Measurements from ENCODE around the gene FAH. TPM values are rescaled to one million over a fixed set of nuclear protein-coding genes. Genes with fewer than 3 reads are reported as not detected.

Gene FAH
- total RNA-seq, 1 donor from 2014 or later, result 46.5 TPM

DNA sequence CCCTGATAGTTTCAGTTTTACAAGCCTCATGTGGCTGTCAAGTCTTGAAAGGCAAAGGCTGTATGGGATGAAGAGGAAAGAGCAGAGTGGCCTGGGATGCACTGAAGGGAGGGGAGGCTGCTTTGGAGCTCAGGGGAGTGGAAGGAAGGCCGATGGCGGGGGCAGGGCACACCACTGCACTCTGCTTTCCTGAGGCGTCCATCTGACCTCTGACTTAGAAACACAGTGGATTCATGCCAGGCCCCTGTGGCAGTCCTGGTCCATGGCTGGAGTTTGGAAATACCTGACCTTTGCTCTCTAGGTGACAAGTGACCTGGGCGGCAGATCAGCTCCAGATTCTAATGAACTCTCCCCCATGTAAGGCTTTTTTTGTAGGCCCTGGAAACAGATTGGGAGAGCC is 19.0 kb downstream of the FAH start:
- intact Hi-C loops (cut with micrococcal nuclease), result loop anchor here (5.0 to 10.0 kb wide), 2 partner anchors 177 to 309 kb away; no protein-coding TSS in a partner anchor

DNA sequence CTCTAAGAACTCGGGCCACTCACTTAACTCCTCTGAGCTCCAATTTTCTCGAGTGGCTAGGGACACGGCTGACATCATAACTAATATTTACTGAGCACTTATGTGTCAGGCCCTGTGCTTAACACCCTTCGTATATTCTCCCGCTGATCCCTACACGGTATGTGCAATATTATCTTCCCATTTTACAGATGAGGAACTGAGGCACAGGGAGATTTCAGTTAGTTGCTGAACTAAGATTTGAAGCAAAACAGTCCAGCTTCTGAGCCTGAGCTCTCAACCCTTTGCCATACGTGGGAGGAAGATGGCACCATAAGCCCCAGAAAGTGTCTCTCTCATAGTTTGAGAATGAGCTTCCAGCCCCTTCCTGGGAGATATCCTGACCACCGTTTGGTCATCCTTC is 19.6 kb downstream of the FAH start:
- intact Hi-C loops (cut with micrococcal nuclease), result loop anchor here (5.0 to 10.0 kb wide), 2 partner anchors 178 to 310 kb away; no protein-coding TSS in a partner anchor

DNA sequence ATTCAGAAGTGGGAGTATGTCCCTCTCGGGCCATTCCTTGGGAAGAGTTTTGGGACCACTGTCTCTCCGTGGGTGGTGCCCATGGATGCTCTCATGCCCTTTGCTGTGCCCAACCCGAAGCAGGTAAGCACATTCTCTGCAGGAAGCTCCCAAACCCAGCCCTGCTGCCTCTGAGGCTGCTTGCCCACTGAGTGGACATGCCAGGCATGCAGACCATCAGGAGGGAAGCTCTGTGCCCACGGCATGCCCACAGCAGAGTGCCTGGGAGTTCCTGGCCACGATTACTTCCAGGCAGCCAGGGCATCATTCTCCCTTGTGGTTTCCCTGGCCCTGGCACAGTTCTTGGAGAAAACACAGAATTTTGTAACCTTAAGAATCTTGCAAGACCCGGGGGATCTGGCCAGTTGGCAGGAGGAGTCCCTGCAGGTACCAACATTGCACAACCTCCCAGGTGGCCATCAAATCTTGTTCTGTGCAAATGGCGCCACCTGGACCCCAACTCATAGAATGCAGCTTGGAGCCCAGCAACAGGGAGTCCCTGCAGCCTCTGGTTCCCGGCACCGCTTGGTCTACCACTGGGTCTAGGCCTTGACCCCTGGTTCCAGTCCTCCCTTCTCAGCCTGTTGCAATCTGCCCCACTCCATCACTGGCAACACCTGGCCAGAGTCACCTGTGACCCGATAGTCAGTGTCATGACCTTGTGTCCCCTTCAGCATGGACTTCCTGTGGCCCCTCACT is 20.4 kb downstream of the FAH start:
- intact Hi-C loops (cut with micrococcal nuclease), result loop anchor here (1.0 to 10.0 kb wide), 4 partner anchors 21 to 311 kb away; partner anchors contain the start of gene FAH

DNA sequence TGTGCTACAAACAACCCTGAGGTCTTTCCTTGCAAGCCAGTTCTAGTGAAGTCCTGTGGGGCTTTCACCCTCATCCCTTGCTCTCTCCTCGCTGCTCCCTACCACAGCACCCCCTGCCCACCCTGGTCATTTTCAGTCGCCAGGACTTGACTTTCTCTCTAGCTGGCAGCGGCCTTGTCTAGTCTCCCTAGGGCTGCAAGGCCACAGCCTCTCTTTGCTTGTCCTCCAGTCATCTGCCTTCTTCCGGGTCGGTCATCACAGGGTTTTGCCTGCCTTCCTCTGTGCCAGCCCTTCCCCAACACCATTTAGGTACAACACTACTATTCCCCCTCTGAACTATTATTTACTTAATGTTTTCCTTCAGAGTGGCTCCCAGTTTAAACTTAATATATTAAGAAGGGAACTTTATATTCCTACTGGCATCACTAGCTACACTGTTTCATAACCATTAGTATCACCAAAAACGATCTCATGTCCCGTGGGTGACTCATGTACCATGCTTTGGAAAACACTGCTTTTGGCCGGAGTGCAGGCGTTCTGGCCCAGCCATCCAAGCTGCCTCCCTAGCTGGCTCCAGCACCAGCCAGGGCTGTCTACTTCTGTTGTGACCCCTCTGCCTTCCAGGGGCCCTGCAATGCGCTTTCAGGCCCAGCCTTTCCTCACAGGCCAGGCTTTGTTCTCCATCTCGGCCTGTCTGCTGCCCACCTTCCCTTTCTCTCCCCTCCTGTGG is 21.4 kb downstream of the FAH start:
- intact Hi-C loops (cut with micrococcal nuclease), result loop anchor here (5.0 to 10.0 kb wide), 2 partner anchors 179 to 312 kb away; no protein-coding TSS in a partner anchor

DNA sequence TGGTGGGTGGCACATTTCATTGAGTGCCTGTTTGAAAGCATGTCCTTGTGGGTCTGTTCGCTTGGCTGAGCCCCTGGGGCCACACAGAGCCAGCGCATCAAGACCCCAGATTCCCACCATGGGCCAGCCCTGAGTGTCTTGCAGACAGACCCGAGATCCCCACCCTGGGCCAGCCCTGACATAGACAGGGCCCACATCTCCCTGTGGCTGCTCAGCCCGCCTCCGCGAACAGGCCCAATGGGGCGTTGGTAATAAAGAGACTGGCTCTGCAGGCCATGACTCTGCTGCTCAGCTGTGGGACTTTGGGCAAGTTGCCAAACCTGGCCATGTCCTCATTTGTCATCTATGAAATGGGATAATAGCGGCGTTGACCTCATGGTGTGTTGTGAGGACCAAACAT is 22.6 kb downstream of the FAH start:
- intact Hi-C loops (cut with micrococcal nuclease), result loop anchor here (10.0 kb wide), 1 partner anchor 181 kb away; no protein-coding TSS in a partner anchor

DNA sequence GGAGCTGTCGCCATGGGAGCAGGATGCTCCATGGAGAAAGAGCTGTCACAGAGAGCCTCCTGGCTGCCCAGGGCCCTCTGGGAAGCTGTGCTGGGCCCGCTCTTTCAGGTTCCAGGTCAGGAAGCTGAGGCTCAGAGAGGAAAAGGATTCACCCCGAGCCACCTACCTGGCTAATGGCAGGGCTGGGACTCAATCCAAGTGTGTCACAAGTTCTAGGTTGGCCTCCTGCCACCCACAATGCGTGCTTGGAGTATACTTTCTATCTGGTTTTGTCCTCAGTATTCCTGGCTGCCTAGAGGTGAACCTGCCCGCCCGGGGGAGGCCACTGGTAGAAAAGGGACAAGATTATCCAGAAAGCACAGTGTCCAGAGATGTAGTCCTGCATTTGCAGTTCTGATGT is 23.6 kb downstream of the FAH start:
- intact Hi-C loops (cut with micrococcal nuclease), result loop anchor here (10.0 kb wide), 1 partner anchor 182 kb away; no protein-coding TSS in a partner anchor

DNA sequence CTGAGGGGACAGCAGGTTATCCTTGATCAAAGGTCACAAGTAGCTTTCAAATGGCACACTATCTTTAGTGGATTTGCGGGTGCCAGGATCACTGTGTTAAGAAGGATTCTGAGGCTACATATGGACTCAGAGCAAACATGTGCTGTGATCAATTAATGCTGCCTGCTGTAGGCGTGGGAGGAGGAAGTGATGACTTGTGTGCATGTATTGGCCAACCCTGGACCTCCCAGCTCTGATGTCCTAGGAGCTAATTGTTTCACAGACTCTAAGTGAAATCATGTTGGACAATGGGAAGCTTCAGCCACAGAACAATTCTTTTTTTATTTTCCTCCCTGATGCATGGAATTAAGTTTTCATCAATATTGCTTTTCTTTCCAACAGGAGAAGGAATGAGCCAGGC is 24.4 kb downstream of the FAH start:
- intact Hi-C loops (cut with micrococcal nuclease), result loop anchor here (10.0 kb wide), 1 partner anchor 182 kb away; no protein-coding TSS in a partner anchor

DNA sequence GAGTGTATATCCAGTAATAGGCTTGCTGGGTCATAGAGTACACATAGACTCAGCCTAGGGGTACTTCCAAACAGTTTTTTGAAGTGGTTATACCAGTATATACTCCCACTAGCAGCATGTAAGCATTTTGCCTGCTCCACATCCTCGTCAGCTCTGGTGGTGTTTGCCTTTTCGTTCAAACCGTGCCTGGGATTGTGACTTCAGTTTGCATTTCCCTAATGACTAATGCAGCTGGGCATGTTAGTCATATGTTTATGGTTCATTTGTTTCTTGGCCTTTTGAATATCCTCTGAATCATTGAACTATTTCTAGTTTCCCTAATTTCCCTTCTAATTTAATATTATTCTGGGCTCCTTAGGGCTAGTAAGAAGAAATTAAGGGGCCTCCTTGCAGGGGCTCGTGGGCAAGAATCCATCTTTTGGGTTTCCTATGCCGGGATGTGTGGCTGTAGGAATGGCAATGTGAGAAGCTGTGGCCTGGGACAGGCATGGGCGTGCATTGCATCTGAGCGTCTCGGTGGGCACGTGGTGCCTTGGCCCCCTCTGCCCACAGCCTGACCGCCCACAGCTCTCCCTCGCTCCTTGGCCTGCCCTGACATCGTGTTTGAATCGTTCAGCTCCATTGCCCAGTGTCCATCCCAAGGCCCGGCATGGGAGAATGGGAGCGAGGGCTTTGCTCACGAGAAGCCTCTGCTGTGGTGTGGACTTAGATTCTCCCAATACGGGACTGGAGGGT is 26.4 kb downstream of the FAH start:
- intact Hi-C loops (cut with micrococcal nuclease), result loop anchor here (10.0 kb wide), 1 partner anchor 184 kb away; no protein-coding TSS in a partner anchor

DNA sequence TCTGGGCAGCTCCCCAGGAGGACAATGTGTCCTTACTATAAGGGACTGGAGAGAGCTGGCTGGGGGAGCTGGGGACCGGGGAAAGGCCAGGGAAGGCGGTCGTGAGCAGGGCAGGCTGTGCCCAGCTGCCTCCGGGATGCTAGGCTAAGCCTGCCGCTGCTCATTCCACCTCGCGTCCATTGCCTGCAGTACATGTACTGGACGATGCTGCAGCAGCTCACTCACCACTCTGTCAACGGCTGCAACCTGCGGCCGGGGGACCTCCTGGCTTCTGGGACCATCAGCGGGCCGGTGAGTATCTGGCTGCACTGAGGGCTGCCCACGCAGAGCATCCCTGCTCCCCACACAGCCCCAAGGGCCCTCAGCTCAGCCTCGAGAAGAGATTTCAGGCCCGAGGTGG is 27.1 kb downstream of the FAH start:
- intact Hi-C loops (cut with micrococcal nuclease), result loop anchor here (10.0 kb wide), 1 partner anchor 185 kb away; no protein-coding TSS in a partner anchor

DNA sequence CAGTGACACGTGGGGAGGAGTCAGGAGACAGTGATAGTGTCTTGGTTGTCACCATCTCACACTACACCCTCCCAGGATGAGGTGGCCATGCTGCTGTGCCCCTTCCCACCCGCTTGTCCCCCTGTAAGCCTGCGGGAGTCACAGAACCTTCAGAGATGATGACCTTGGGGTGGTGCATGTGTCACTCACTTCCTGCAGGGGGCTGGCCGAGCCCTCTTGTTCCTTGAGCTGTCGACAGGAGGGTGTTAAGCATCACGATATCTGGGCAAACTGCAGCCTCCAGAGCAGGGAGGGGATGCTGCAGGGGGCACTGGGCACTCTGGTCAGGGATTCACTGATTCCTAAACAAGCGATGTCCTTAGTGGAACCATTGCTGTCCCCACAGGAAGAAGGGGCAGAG is 27.7 kb downstream of the FAH start:
- intact Hi-C loops (cut with micrococcal nuclease), result no loop called here

DNA sequence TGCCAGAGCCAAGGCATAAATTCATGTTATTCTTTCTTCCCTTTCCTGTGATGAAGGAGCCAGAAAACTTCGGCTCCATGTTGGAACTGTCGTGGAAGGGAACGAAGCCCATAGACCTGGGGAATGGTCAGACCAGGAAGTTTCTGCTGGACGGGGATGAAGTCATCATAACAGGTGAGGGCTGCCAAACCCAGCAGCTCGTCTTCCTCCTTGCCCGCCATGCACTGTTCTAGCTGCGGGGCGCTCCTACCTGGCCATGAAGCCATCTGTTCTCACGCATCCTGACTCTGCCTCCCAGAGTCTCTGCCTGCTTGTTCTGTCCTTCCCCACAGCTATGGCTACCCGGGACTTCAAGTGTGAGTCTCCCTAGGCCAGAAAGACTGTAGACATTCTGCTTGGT is 28.2 kb downstream of the FAH start:
- intact Hi-C loops (cut with micrococcal nuclease), result no loop called here

DNA sequence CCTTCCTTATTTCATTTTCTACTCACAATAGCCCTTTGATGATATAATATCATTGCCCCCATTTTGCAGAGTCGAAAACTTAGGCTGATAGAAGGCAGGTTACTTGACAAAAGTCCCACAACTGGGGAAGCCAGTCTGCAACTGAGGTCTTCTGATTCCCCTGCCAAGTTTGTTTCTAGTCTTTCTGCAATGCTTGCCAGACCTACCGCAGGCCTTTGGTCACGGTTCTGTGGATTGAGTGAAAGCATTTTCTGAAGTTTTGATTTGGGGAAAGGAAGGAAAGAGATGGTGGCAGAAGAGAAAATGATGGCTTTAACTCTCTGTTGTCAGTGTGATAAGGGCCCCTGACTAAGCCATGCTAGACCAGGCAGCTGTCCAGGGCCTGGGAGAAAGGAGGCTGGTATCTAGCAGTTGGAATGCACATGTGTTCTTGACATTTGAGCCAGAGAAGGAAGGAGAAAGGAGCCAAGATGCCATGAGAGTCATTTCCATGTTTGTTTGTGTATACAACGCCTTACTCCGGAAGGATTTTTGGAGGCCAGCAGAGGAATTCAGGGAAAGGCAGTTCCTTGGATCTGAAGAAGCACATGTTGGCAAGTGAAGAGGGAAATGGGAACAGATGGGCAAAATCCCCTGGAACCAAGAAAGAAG is 29.9 kb downstream of the FAH start:
- intact Hi-C loops (cut with micrococcal nuclease), result no loop called here

DNA sequence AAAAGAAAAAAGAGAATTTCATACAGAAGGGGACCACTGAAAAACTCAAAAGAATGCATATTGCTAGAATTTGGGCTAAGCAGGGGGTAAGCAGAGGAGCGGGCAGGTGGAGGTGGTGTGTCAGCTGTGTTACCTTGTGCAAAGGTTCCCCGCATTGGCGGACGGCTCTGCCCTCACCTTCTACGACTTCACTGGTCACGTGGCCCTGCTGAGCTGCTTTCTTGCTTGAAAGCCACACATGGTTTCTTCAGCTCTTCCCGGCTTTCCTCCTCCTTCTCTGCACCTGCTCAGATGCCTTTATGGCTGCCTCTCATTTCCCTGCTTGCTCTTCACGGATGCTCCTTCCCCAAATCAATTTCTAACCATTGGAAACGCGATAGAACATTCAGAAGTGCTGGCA is 30.5 kb downstream of the FAH start:
- intact Hi-C loops (cut with micrococcal nuclease), result no loop called here

DNA sequence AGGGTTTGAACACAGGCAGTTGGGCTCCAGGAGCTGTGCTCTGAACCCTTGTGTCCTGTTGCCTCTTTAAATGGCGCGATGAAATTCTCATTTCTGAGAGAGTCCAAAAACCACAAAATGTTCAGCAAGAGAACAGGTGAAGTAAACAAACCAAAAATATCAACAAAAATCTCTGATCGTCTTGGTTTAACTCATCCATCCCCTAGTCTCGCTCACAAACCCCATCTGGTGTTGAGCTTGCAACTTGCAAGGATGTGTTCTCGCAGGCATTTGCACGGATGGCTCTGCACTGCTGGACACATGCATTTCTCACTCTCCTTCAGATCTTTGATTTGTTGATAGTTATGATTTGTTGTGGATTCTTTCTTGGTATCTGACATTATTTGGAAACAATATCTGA is 31.1 kb downstream of the FAH start:
- intact Hi-C loops (cut with micrococcal nuclease), result no loop called here

DNA sequence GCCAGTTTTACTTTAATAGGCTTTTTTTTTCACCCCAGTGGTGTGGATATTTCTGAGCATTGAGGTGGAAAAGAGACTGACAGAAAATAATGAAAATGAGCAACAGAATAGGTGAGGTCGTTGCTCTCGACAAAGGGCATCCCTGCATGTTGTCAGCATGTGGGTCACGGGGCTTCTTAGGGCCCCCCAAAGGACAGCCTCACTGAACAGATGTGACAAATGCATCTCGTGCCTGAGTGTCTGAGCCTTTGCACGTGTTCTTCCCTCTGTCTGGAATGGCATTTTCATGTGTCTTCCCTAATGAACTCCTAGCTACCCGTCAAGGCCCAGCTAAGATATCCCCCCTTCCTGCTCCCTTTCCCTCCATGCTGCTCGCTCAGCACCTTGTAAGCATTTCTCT is 31.8 kb downstream of the FAH start:
- intact Hi-C loops (cut with micrococcal nuclease), result no loop called here

DNA sequence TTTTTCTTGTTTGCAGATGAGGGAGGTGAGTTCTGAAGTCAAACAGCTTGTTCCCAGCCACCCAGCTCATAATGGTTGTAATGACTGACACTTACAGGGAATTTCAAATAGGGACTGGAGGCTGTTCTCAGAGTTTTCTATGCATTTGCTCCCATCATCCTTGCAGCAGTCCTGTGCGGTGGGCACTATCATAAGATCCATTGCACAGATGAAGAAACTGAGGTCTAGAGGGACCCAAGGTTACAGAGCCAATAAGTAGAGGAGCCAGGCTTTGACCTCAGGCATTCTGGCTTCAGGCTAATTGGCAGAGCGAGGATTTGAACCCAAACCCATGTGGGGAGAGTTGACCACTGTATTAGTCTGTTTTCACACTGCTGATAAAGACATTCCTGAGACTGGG is 32.4 kb downstream of the FAH start:
- intact Hi-C loops (cut with micrococcal nuclease), result no loop called here

DNA sequence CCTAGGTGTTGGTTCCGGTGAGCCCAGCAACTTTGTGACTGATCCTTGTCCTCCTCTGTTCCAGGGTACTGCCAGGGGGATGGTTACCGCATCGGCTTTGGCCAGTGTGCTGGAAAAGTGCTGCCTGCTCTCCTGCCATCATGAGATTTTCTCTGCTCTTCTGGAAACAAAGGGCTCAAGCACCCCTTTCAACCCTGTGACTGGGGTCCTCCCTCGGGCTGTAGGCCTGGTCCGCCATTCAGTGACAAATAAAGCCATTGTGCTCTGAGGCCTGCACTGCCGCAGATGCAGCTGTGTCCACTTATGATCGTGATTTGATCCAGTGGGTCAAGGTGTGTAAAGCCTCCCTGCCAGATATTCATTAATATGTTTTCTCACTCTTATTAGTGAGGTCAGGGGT is 33.3 kb downstream of the FAH start:
- intact Hi-C loops (cut with micrococcal nuclease), result no loop called here

DNA sequence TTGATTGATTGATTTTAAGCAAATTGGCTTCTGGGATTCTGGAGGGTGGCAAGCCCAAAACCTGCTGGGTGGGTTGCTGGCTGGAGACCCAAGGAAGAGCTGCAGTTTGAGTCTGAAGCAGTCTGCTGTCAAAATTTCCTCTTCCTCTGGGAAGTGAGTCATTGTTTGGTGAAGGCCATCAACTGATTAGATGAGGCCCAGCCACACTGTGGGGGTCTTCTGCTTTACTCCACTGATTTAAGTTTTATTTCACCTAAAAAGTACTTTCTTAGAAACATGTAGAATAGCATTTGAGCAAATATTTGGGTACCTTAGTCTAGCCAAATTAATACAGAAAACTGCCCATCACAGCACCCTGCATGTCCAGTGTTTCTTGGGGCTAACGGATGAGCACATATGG is 33.8 kb downstream of the FAH start:
- intact Hi-C loops (cut with micrococcal nuclease), result no loop called here

DNA sequence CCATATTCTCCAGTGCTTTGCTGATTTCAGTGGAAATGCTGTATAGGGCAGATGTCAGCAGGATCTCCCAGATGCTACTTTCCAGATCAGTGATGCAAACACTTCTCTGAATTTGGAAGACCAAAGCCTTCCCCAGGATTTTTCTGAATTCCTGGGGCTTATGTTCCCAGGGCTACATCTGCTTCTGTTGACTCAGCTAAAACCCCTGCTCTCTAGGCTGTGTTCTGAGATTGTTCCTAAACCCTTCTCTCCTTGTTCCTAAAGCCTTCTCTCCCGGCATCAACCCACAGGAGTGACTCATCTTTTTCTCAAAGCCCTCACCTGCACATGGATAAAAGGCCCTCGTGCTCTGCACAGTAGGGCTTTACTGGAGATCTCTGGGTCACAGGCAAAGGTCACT is 35.5 kb downstream of the FAH start:
- intact Hi-C loops (cut with micrococcal nuclease), result no loop called here

DNA sequence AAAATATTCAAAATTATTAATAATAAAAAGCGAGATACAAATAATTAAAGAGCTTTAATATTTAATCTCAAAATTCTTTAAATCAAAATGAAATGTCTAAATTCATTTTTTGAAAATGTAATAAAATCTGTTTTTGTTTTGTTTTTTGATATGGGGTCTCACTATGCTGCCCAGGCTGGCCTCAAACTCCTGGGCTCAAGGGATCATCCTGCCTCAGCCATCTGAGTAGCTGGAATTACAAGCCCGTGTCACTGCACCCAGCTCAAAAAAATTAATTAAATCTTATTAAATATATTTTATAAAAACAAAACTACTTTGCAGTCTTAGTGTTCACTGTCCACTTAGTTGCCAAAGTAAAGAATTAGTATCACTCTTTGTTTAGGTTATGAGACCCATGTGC is 38.4 kb downstream of the FAH start:
- intact Hi-C loops (cut with micrococcal nuclease), result no loop called here

Data from T-helper 2 cell treated with Interferon-gamma antibody and Interleukin-4, amounts not matched to agents 100 ng/mL and 5 ng/mL, for 36 hours (primary cell).